Measurements from ENCODE around the gene CDCA4.

The CDCA4 gene

GRCh38 chr14:104984056-104984894 is 36.6 kb downstream of the CDCA4 start:
- DNase-seq, result no peak

DNA sequence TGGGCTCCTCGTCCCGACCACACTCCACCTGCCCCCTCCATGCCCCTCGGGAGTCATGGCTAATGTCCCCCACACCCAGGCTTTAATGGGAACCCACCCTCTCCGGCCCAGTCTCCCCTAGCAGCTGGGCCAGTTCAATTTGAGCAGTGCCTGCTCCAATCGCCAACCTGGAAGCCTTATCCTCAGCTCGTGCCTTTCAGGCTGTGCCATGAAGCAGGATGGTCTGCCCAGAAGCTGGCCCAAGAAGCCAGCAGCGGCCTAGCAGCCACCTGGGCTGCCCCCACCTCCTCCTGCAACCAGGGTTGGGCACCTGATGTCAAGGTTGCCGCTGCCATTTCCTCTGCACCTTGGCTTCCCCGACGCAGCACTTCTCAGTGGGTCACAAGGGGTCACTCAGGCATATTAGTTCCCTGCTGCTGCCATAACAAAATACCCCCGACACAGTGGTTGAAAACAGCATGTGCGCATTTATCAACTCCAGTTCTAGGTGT is 37.6 kb downstream of the CDCA4 start:
- no peak for DNase-seq

GRCh38 chr14:104982548-104983230 is 38.2 kb downstream of the CDCA4 start:
- DNase-seq, result no peak

GRCh38 chr14:104981699-104982541 is 39.0 kb downstream of the CDCA4 start:
- DNase-seq, result no peak

DNA sequence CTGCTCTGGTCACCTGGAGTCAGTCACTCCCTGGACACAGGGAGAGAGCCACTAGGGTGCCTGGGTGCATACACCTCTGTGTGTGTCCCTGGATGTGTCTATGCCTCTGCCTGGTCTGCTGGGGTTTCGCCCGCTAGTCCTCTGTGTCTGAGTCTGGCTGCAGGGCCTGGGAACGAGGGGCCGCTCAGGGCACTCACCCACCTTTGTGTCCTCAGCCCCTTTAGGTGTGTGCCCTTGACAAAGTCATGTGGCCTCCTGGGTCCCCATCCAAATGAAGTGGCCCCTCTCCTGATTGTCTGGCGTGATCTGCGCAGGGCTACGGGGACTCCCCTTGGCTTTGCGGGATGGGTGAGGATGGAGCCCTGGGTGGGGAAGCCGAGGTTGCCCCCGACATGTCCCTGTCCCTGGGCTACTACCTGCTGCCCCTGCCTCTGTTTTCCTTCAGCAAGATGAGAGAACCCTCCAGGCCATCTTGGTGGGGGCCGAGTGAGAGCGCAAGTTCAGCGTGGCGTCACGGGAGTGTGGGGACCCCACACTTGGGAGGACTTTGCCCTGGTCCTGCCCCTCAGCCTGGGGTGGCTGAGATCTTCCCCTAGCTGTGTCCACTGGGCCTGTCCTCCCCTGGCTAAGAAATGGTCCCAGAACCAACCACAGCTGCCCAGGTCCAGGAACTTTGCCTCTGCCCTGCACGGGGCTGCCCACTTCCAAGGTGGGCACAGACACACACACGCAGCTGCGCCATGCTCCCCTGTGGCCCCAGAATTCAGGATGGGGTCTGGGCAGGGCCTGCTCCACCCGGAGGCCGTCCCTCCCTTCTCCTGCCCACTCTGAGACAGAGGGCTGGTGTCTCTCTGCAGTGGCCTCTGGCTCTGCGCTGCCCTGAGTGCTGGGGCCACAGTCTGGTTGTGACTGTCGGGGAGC is 40.0 kb downstream of the CDCA4 start:
- no peak for DNase-seq

GRCh38 chr14:104979758-104980610 is 40.9 kb downstream of the CDCA4 start:
- no peak for DNase-seq

- DNase-seq, result no peak
Measured at GRCh38 chr14:104978746-104979691, 41.9 kb downstream of the CDCA4 start.

DNA sequence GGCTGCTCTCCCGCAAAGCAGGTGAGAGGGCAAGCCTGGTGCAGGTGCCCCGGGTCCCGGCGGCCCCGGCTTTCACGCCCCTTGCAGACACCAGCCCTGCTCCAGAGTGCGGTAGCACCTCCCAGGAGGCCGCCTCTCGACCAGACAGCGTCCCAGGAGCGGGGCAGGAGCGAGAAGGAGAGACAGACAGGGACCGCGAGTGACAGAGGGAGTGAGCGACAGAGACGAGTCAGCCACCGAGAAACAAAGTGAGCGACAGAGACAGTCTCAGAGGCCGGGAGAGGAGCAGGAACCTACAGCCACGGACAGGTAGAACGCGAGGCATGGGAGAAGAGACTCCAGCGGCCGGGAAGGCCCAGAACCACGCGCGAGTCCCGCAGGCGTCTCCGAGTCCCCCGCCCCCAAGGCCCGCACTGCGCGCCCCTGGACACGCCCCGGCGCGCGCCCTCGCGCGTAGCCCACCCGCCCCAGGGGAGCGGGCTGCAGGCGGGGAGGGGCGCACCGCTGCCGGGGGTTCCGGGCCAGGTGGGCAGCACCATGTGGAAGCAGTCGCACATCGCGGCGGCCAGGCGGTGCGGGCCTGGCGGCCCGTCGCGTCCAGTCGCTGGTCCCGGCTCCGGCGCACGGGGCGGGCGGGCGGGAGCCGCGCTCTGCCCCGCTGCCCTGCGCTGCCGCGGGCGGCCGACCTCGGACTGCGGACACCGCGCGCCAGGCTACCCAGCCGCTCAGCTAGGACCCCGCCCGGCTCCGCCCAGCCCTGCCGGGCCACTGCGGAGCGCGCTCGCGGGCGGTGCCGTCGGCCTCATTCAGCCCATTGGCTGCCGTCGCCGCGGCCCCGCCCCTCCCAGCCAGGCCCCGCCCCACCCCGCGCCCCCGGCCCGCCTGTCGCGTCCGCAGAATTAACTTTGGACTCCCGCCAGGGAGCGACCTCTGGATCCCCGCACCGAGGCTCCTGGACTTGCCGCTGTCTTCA is 42.9 kb downstream of the CDCA4 start, which contains the start of gene AHNAK2:
Gene AHNAK2 (minus strand): TSS at position 694 of the 973 bp plus-strand sequence. CDS start 137 bp downstream, at position 557.
- peak; percentile 73 for DNase-seq

DNA sequence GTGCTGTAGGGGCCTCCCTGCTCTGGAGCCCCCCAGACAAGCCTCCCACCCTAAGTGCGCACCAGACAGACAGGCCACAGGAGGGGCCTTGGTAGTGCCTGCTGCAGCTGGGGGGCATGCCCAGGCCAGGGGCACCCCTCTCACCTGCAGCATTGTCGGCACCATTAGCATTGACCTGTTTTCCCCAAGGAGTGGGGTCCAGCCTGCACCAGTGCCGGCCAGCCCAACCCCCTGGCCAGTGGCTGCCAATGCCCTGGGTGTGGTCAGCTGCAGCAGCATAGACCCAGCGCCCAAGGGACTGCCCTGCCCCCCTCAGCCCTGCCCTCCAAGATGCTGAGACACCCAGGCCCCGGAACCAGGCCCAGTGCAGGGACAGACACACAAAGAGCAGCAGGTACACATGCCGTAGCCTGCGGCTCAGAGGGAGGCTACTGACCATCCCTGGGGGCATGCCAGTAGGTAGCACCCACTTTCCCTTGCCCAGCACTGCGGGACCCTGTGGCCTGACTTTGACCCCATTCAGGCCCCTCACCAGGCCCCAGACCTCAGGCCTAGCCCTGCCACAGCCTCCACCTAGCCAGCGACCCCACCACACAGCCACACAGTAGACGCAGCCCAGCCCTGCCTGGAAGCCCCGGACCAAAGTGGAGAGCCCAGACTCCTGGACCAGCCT is 43.7 kb downstream of the CDCA4 start:
- DNase-seq, result no peak

DNA sequence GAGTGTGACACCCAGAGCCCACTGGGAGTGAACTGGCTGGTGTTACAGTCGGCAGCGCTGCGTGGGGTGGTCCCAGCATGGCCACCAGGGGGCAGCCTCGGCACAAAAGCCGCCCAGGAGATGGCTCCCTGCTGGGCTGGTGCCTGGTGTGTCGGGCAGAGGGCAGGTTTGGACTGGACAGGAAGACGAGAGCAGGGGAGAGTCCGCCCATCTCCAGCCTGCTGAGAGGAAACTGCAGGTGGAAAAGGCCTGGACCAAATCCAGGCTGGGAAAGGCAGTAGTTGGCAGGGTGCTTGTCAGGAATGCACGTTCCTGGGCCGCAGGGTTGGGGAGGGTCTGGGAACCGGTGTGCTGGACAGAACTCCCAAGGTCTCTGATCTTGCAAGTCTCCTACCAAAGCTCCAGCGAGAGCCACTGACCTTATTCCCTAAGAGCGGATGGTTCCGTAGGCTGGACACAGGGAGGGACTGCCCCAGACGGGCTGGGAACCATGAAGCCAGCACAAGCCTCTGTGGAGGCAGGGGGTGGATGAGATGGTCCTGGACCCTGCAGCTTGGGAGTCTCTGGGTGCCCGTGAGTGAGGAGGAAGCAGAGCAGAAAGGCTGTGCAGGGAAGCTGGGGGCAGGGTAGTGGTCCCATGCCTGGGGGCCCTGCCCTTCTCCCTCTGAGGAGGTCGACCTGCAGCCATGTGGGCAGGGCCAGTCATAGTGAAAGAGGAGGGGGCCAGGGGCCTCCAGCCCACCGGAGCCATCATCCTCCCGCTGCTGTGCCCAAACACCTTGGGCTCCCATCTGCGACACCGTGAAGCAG is 44.5 kb downstream of the CDCA4 start:
- peak; percentile 97 for DNase-seq

DNA sequence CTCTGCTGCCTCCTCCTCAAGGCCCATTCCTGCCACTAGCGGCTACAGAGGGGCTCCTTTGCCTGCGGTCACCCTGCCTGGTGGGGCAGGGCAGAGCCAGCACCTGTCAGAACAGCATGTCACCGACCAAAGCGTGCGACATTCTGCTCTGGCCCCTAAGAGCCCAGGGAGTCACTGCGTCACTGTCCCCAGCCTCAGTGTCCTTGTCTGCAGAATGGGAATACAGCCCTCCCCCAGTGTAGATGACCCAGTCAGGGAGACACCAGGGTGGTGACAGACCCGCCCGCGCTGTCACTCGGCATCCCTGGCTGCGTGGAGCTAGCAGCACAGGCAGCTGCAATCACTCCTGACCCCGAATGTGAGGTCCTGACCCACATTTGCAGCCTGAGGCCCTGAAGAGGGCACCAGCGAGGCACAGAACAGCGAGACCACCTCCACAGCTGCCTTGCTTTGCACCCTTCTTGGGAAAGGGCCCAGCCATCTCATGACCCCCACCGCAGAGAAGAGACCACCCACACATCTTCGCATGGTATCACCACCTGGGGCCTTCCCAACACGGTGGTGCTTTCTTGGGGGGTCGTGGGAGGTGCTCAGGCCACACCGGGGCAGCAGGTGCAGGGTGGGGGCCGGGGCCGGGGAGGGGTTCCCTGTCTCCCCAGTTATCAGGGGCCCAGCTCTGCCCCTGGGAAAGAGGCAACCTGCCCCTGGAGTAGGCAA is 45.2 kb downstream of the CDCA4 start:
- DNase-seq, result no peak

- no peak for DNase-seq
Measured at GRCh38 chr14:104974665-104975390, 46.1 kb downstream of the CDCA4 start.

GRCh38 chr14:104974146-104974541 is 46.7 kb downstream of the CDCA4 start:
- no peak for DNase-seq

DNA sequence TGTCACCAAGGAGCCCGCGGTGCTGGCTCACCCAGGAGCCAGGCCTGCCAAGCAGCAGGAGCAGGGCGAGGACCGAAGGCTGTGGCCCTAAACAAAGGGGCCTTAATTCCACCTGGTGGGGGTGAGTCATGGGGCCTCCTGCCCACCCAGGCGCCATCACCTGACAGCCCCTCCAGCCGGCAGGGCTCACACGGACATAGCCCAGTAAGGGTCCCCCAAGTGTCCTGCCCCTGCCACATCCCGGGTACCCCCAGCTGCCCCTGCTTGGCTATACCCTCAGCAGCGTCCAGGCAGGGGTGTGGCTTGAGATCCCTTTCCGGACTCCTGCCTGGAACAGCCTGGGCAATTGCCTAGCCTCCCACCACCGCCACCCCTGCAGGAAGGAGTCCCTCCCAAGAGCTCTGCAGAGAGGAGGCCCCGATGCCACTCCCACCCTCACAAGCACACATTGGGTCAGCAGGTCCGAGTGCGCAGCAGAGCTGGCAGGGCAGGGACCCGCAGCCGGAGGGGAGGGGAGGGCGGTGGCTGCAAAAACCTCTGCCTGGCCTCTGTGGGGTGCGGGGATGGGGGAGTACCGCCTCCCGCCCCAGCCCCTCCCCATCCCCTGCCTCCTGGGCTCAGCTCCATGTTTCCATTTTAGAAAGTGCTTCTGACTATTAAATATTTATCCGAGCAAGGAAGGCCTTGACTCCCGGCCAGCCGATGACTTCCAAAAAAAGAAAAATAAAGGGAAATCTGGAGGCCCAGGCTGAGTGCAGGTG is 47.3 kb downstream of the CDCA4 start:
- DNase-seq, result no peak

GRCh38 chr14:104973135-104973384 is 47.8 kb downstream of the CDCA4 start:
- no peak for DNase-seq

All from activated CD8-positive, alpha-beta memory T cell treated with anti-CD3 and anti-CD28 coated beads for 24 hours (primary cell).